ENCODE data around the gene SMIM44. TPM values are rescaled to one million over a fixed set of nuclear protein-coding genes. Genes with fewer than 3 reads are reported as not detected.
"Not testable (repeated sequence)": the region's sequence is repeated elsewhere in the genome, so short reads cannot be mapped to it uniquely, and the experiment has no call there.

Gene SMIM44
- total RNA-seq, 2 experiments from 2014 or later: not detected

- Mint-ChIP-seq H3K9me3 (ENCODE audit: low read depth) (no peaks in the 10 kb centered on the region), H3K4me3 (no peak overlapping the region), H3K27ac (no peak overlapping the region), H3K4me1 (peaks cover 27% of the 10 kb centered on the region), H3K27me3 (no peaks in the 10 kb centered on the region), H3K36me3 (peaks cover 11% of the 10 kb centered on the region)
- DNase-seq (no peak), ATAC-seq (no peak)
- CTCF ChIA-PET: no interaction called here
These were observed 29.5 kb upstream of the SMIM44 start for GRCh38 chr19:3512562-3513228.

GRCh38 chr19:3511506-3512251 is 28.4 kb upstream of the SMIM44 start:
- H3K9me3 Mint-ChIP-seq (ENCODE audit: low read depth): no peaks in the 10 kb centered on the region
- H3K27me3 Mint-ChIP-seq: no peaks in the 10 kb centered on the region
- H3K4me3 Mint-ChIP-seq: no peak overlapping the region
- ATAC-seq (no peak), DNase-seq (no peak)
- peaks cover 16% of the 10 kb centered on the region for H3K36me3 Mint-ChIP-seq
- H3K27ac Mint-ChIP-seq: no peak overlapping the region
- peaks cover 32% of the 10 kb centered on the region for H3K4me1 Mint-ChIP-seq
- CTCF ChIA-PET: no interaction called here

- H3K4me1 Mint-ChIP-seq: peaks cover 30% of the 10 kb centered on the region
These were observed 27.5 kb upstream of the SMIM44 start for GRCh38 chr19:3510727-3511126.

GRCh38 chr19:3509566-3509989 is 26.3 kb upstream of the SMIM44 start:
- peak overlapping the region; percentile 14 for H3K4me3 Mint-ChIP-seq
- CTCF ChIA-PET: no interaction called here
- peaks cover 16% of the 10 kb centered on the region for H3K36me3 Mint-ChIP-seq
- H3K27ac Mint-ChIP-seq: no peak overlapping the region
- H3K4me1 Mint-ChIP-seq: peaks cover 37% of the 10 kb centered on the region
- no peak for DNase-seq
- no peaks in the 10 kb centered on the region for H3K27me3 Mint-ChIP-seq
- ATAC-seq: no peak
- no peaks in the 10 kb centered on the region for H3K9me3 Mint-ChIP-seq (ENCODE audit: low read depth)

More at GRCh38 chr19:3510727-3511126, 27.5 kb upstream of the SMIM44 start:
- ATAC-seq: no peak
- Mint-ChIP-seq H3K9me3 (ENCODE audit: low read depth) (no peaks in the 10 kb centered on the region), H3K36me3 (peaks cover 16% of the 10 kb centered on the region), H3K27me3 (no peaks in the 10 kb centered on the region), H3K4me3 (no peak overlapping the region), H3K27ac (no peak overlapping the region)
- DNase-seq: no peak
- CTCF ChIA-PET: no interaction called here

- Mint-ChIP-seq H3K4me3 (peak overlapping the region; percentile 14), H3K9me3 (ENCODE audit: low read depth) (no peaks in the 10 kb centered on the region), H3K27ac (peak overlapping the region; percentile 24), H3K4me1 (peaks cover 39% of the 10 kb centered on the region), H3K27me3 (no peaks in the 10 kb centered on the region), H3K36me3 (peaks cover 16% of the 10 kb centered on the region)
- ATAC-seq (no peak), DNase-seq (no peak)
- CTCF ChIA-PET: no interaction called here
These were observed 25.7 kb upstream of the SMIM44 start for GRCh38 chr19:3508771-3509535.

- H3K27me3 Mint-ChIP-seq; DNase-seq; CTCF ChIA-PET; ATAC-seq; H3K9me3 Mint-ChIP-seq (ENCODE audit: low read depth): not testable (repeated sequence)
- peak overlapping the region; percentile 92 for H3K4me3 Mint-ChIP-seq
- peak overlapping the region; percentile 41 for H3K27ac Mint-ChIP-seq
- peaks cover 16% of the 10 kb centered on the region for H3K36me3 Mint-ChIP-seq
- peaks cover 39% of the 10 kb centered on the region for H3K4me1 Mint-ChIP-seq
These were observed 24.9 kb upstream of the SMIM44 start for GRCh38 chr19:3508121-3508661.

- Mint-ChIP-seq H3K4me1 (peaks cover 39% of the 10 kb centered on the region), H3K27ac (peak overlapping the region; percentile 88), H3K36me3 (peaks cover 16% of the 10 kb centered on the region), H3K27me3 (no peaks in the 10 kb centered on the region), H3K4me3 (peak overlapping the region; percentile 92), H3K9me3 (ENCODE audit: low read depth) (no peaks in the 10 kb centered on the region)
- ATAC-seq (no peak), DNase-seq (peak; percentile 55)
- CTCF ChIA-PET: no interaction called here
These were observed 24.3 kb upstream of the SMIM44 start for GRCh38 chr19:3507371-3508120.

- CTCF ChIA-PET: interaction anchor here (1.3 kb wide), 1 partner anchor 38 kb away, joined by 4 read pairs; no protein-coding TSS in a partner anchor
These were observed 23.4 kb upstream of the SMIM44 start for GRCh38 chr19:3506384-3507340.

GRCh38 chr19:3505598-3506383 is 22.6 kb upstream of the SMIM44 start, which contains the start of gene FZR1:
Gene FZR1 (plus strand): TSS chr19:3506311. CDS start chr19:3522990, 16,679 bp downstream.
- peak; percentile 100 for DNase-seq
- H3K9me3 Mint-ChIP-seq (ENCODE audit: low read depth): no peaks in the 10 kb centered on the region
- H3K27ac Mint-ChIP-seq: peak within 1 kb of the TSS; percentile 91
- H3K36me3 Mint-ChIP-seq: peaks cover 12% of the 10 kb centered on the region
- ATAC-seq: peak; percentile 92
- H3K27me3 Mint-ChIP-seq: no peaks in the 10 kb centered on the region
- peaks cover 43% of the 10 kb centered on the region for H3K4me1 Mint-ChIP-seq
- peak within 1 kb of the TSS; percentile 92 for H3K4me3 Mint-ChIP-seq
- CTCF ChIA-PET: interaction anchor here (1.0 to 1.3 kb wide), 2 partner anchors 39 to 361 kb away, joined by 3 to 4 read pairs; no protein-coding TSS in a partner anchor

More at GRCh38 chr19:3506384-3507340, 23.4 kb upstream of the SMIM44 start:
- H3K36me3 Mint-ChIP-seq: peaks cover 13% of the 10 kb centered on the region
- peak; percentile 8 for ATAC-seq
- peak; percentile 66 for DNase-seq
- peak overlapping the region; percentile 92 for H3K4me3 Mint-ChIP-seq
- no peaks in the 10 kb centered on the region for H3K9me3 Mint-ChIP-seq (ENCODE audit: low read depth)
- H3K27me3 Mint-ChIP-seq: no peaks in the 10 kb centered on the region
- H3K4me1 Mint-ChIP-seq: peaks cover 39% of the 10 kb centered on the region
- H3K27ac Mint-ChIP-seq: peak overlapping the region; percentile 88

- H3K4me1 Mint-ChIP-seq: peaks cover 46% of the 10 kb centered on the region
- H3K36me3 Mint-ChIP-seq: peaks cover 16% of the 10 kb centered on the region
- CTCF ChIA-PET: interaction anchor here (1.0 to 1.4 kb wide), 3 partner anchors 20 to 360 kb away, joined by 3 read pairs; no protein-coding TSS in a partner anchor
- ATAC-seq: no peak
- H3K27me3 Mint-ChIP-seq: peaks cover 4% of the 10 kb centered on the region
- DNase-seq: no peak
- no peaks in the 10 kb centered on the region for H3K9me3 Mint-ChIP-seq (ENCODE audit: low read depth)
- H3K4me3 Mint-ChIP-seq: peak overlapping the region; percentile 92
- H3K27ac Mint-ChIP-seq: peak overlapping the region; percentile 91
These were observed 21.5 kb upstream of the SMIM44 start for GRCh38 chr19:3504735-3505134.

GRCh38 chr19:3503036-3503572 is 19.9 kb upstream of the SMIM44 start:
- Mint-ChIP-seq H3K36me3 (peaks cover 11% of the 10 kb centered on the region), H3K4me1 (peaks cover 41% of the 10 kb centered on the region), H3K27me3 (peaks cover 4% of the 10 kb centered on the region), H3K4me3 (no peak overlapping the region), H3K27ac (no peak overlapping the region), H3K9me3 (ENCODE audit: low read depth) (no peaks in the 10 kb centered on the region)
- CTCF ChIA-PET: interaction anchor here (0.6 to 0.9 kb wide), 2 partner anchors 18 to 42 kb away, joined by 3 to 4 read pairs; no protein-coding TSS in a partner anchor
- ATAC-seq: no peak
- DNase-seq: no peak
